Measurements from ENCODE around the gene RAPGEF6.
A peak's percentile ranks its signal among the peaks of the same experiment; 100 is the strongest.
"Not testable (repeated sequence)": the region's sequence is repeated elsewhere in the genome, so short reads cannot be mapped to it uniquely, and the experiment has no call there.

RAPGEF6 gene

GRCh38 chr5:131389096-131389868 is 245.7 kb downstream of the RAPGEF6 start:
- no peak for DNase-seq

GRCh38 chr5:131387255-131387654 is 247.8 kb downstream of the RAPGEF6 start:
- DNase-seq = no peak

- no peak for DNase-seq
Observed at GRCh38 chr5:131386779-131387178, 248.2 kb downstream of the RAPGEF6 start.

- no peak for DNase-seq
Observed at GRCh38 chr5:131386124-131386523, 248.9 kb downstream of the RAPGEF6 start.

GRCh38 chr5:131384616-131385214 is 250.3 kb downstream of the RAPGEF6 start:
- DNase-seq = no peak

- DNase-seq = no peak
Observed at GRCh38 chr5:131384173-131384572, 250.9 kb downstream of the RAPGEF6 start.

GRCh38 chr5:131382407-131383395 is 252.3 kb downstream of the RAPGEF6 start:
- peak in 1 of 56 donors; percentile 18 for DNase-seq

GRCh38 chr5:131381777-131382176 is 253.3 kb downstream of the RAPGEF6 start:
- no peak for DNase-seq

- no peak for DNase-seq
Observed at GRCh38 chr5:131381021-131381420, 254.0 kb downstream of the RAPGEF6 start.

- not testable (repeated sequence) for DNase-seq
Observed at GRCh38 chr5:131380238-131380637, 254.8 kb downstream of the RAPGEF6 start.

GRCh38 chr5:131379723-131380122 is 255.3 kb downstream of the RAPGEF6 start:
- no peak for DNase-seq

- DNase-seq = no peak
Observed at GRCh38 chr5:131378721-131379541, 256.1 kb downstream of the RAPGEF6 start.

- no peak for DNase-seq
Observed at GRCh38 chr5:131377785-131378325, 257.2 kb downstream of the RAPGEF6 start.

- DNase-seq = no peak
Observed at GRCh38 chr5:131377346-131377745, 257.7 kb downstream of the RAPGEF6 start.

GRCh38 chr5:131375351-131375750 is 259.7 kb downstream of the RAPGEF6 start:
- DNase-seq = no peak
